Tibial nerve (tissue), 4 donors: ENCODE data around the gene COL6A3. TPM values are rescaled to one million over a fixed set of nuclear protein-coding genes. Genes with fewer than 3 reads are reported as not detected.

Experiments used
- DNase-seq, 2 donors: peaks; one replicate each; pipeline ENCODE4 v3.0.0-alpha.2; 2019; ENCODE audit warnings: low spot score in 2 of 2
- H3K27ac ChIP-seq, 4 donors: fragments of 200-600 bp; sonication (generic) in 3 of 4; one replicate each; pipeline ENCODE4 v1.5.1; 2017 to 2019; ENCODE audit warnings: mild to moderate bottlenecking in 1 of 4
- H3K27me3 ChIP-seq, 2 donors: fragments of 200-600 bp; sonication (generic) in 1 of 2; one replicate each; pipeline versions ENCODE4 v1.5.1 to v1.6.0; 2017 to 2019
- H3K36me3 ChIP-seq, 3 donors: fragments of 200-600 bp; sonication (generic); one replicate each; pipeline ENCODE4 v1.5.1; 2018 to 2019
- H3K4me1 ChIP-seq, 4 donors: fragments of 200-600 bp; sonication (generic) in 3 of 4; one replicate each; pipeline ENCODE4 v1.5.1; 2017 to 2019
- H3K4me3 ChIP-seq, 4 donors: fragments of 200-600 bp; sonication (generic) in 3 of 4; one replicate each; pipeline ENCODE4 v1.5.1; 2017 to 2019; ENCODE audit warnings: mild to moderate bottlenecking in 1 of 4, moderate library complexity in 1 of 4
- H3K9me3 ChIP-seq, 4 donors: fragments of 200-600 bp; sonication (generic) in 3 of 4; one replicate each; pipeline ENCODE4 v1.5.1; 2017 to 2019
- EP300 ChIP-seq, 2 donors: sonication (generic); formaldehyde crosslinking; IDR thresholded peaks; one replicate each; pipeline ENCODE4 v1.6.1; 2017; ENCODE audit warnings: antibody characterized with exemption in 2 of 2, mild to moderate bottlenecking in 1 of 2
- POLR2A ChIP-seq, 2 donors: fragments of 450-650 bp; IDR thresholded peaks; one replicate each; pipeline ENCODE4 v1.6.1; 2017; ENCODE audit warnings: antibody characterized with exemption in 2 of 2, mild to moderate bottlenecking in 2 of 2, moderate library complexity in 2 of 2
- WGBS, 2 donors: methylation state at CpG; one replicate each; pipeline ENCODE4 v1.1.5; 2018; 5-methylcytosine and 5-hydroxymethylcytosine counted together
- total RNA-seq, 4 donors: library from RNA; depleted of rRNA; stranded (reverse); fragments of >200 nt; gene quantifications; one replicate each; pipeline ENCODE4 v1.1.0, GENCODE V29; 2016
- TF ChIP-seq, protein P1 (sequence below), 5 experiments: fragments of 200-600 bp in 3 of 5; fragments of 450-650 bp in 2 of 5; sonication (generic) in 3 of 5; IDR thresholded peaks; one replicate each; pipeline ENCODE4 v1.5.1; 2016 to 2019; ENCODE audit warnings: antibody characterized with exemption in 5 of 5, mild to moderate bottlenecking in 3 of 5, moderate library complexity in 2 of 5

The COL6A3 gene
- total RNA-seq, 4 donors from 2014 or later, result 228 to 558 (median 364) TPM

DNA sequence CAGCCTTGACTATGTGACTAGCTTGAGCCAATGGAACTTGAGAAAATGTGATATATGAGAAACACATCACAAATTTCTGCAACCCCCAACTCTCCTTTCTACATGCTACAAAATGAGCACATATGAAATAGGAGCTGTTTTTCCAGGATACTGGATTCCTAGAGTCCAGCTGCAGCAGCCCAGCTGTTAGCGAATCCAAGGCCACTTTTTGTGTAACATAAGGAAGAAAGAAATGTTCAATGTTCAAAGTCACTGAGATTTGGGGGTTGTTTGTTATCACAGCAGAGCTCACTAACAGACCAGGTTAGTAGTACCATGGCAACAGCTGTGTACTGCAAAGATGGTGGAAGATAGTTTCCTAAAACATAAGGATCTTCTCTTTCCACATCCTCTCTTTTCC lies 12.6 kb upstream of the COL6A3 start:
- H3K36me3 ChIP-seq, result no peaks in the 10 kb centered on the region
- H3K4me3 ChIP-seq, result no peak overlapping the region
- TF ChIP-seq POLR2A (IDR thresholded peaks at IDR 0.05) (no peak), EP300 (IDR thresholded peaks at IDR 0.05) (no peak)
- TF ChIP-seq, protein P1, sequence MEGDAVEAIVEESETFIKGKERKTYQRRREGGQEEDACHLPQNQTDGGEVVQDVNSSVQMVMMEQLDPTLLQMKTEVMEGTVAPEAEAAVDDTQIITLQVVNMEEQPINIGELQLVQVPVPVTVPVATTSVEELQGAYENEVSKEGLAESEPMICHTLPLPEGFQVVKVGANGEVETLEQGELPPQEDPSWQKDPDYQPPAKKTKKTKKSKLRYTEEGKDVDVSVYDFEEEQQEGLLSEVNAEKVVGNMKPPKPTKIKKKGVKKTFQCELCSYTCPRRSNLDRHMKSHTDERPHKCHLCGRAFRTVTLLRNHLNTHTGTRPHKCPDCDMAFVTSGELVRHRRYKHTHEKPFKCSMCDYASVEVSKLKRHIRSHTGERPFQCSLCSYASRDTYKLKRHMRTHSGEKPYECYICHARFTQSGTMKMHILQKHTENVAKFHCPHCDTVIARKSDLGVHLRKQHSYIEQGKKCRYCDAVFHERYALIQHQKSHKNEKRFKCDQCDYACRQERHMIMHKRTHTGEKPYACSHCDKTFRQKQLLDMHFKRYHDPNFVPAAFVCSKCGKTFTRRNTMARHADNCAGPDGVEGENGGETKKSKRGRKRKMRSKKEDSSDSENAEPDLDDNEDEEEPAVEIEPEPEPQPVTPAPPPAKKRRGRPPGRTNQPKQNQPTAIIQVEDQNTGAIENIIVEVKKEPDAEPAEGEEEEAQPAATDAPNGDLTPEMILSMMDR (IDR thresholded peaks at IDR 0.05), result no peak
- H3K27ac ChIP-seq, result no peak overlapping the region
- 96 to 97% methylated on average over 1 of the region's 1 CpG for WGBS, 2 donors
- DNase-seq, result no peak
- H3K4me1 ChIP-seq, result peaks cover 0 to 8% (median 3%) of the 10 kb centered on the region in 4 donors
- peaks cover 0 to 4% of the 10 kb centered on the region in 2 donors for H3K27me3 ChIP-seq
- no peaks in the 10 kb centered on the region for H3K9me3 ChIP-seq

- Histone ChIP-seq H3K4me3 (no peak overlapping the region), H3K4me1 (peaks cover 0 to 12% (median 3%) of the 10 kb centered on the region in 4 donors), H3K9me3 (no peaks in the 10 kb centered on the region), H3K27ac (no peak overlapping the region), H3K36me3 (no peaks in the 10 kb centered on the region), H3K27me3 (peaks cover 0 to 4% of the 10 kb centered on the region in 2 donors)
- TF ChIP-seq EP300 (IDR thresholded peaks at IDR 0.05), result no peak
- TF ChIP-seq POLR2A (IDR thresholded peaks at IDR 0.05), result no peak
- TF ChIP-seq, protein P1 (IDR thresholded peaks at IDR 0.05), result no peak
- no peak for DNase-seq
- 54 to 63% methylated on average over 3 of the region's 3 CpGs for WGBS, 2 donors
Measured at GRCh38 chr2:237425320-237425719, 11.4 kb upstream of the COL6A3 start.

DNA sequence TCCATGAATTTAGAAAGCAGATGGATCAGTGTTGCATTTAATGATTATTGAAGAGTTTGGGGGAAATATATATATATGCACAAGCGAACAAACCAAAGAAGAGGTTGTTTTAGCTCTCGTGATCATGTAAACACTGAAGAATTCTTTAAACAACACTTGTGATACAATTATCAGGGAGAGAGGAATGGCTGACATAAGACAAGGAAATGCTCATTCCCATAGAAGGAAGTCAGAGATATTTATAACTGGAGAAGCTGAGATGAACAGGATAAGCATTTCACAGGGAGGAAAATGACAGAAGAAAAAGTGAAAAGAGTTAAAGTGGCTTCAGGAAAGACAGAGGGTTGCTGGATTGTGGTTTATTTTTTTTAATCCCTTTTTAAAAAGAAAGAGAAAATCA lies 10.6 kb upstream of the COL6A3 start:
- no peak overlapping the region for H3K4me3 ChIP-seq
- no peaks in the 10 kb centered on the region for H3K36me3 ChIP-seq
- H3K4me1 ChIP-seq, result peaks cover 0 to 12% (median 3%) of the 10 kb centered on the region in 4 donors
- WGBS, 2 donors, result 87 to 89% methylated on average over 2 of the region's 2 CpGs
- no peak overlapping the region for H3K27ac ChIP-seq
- TF ChIP-seq, protein P1 (IDR thresholded peaks at IDR 0.05), result no peak
- TF ChIP-seq EP300 (IDR thresholded peaks at IDR 0.05), result no peak
- no peak for TF ChIP-seq POLR2A (IDR thresholded peaks at IDR 0.05)
- no peak for DNase-seq
- peaks cover 0 to 4% of the 10 kb centered on the region in 2 donors for H3K27me3 ChIP-seq
- no peaks in the 10 kb centered on the region for H3K9me3 ChIP-seq

- Histone ChIP-seq H3K36me3 (no peaks in the 10 kb centered on the region), H3K4me1 (peaks cover 0 to 12% (median 3%) of the 10 kb centered on the region in 4 donors), H3K4me3 (no peak overlapping the region), H3K27me3 (peaks cover 0 to 4% of the 10 kb centered on the region in 2 donors), H3K27ac (no peak overlapping the region), H3K9me3 (no peaks in the 10 kb centered on the region)
- TF ChIP-seq POLR2A (IDR thresholded peaks at IDR 0.05), result no peak
- TF ChIP-seq, protein P1 (IDR thresholded peaks at IDR 0.05), result no peak
- no peak for TF ChIP-seq EP300 (IDR thresholded peaks at IDR 0.05)
- no peak for DNase-seq
- WGBS, 2 donors, result 62 to 90% methylated on average over 2 of the region's 2 CpGs
Measured at GRCh38 chr2:237423891-237424290, 9.9 kb upstream of the COL6A3 start.

GRCh38 chr2:237422309-237422708 lies 8.3 kb upstream of the COL6A3 start:
- Histone ChIP-seq H3K4me3 (no peak overlapping the region), H3K36me3 (no peaks in the 10 kb centered on the region), H3K27me3 (peaks cover 0 to 4% of the 10 kb centered on the region in 2 donors), H3K4me1 (peaks cover 0 to 12% (median 3%) of the 10 kb centered on the region in 4 donors), H3K9me3 (no peaks in the 10 kb centered on the region), H3K27ac (peak overlapping the region in 1 of 4 donors; percentile 81)
- WGBS, 2 donors, result 80 to 89% methylated on average over 10 of the region's 10 CpGs
- no peak for DNase-seq
- no peak for TF ChIP-seq POLR2A (IDR thresholded peaks at IDR 0.05)
- TF ChIP-seq, protein P1 (IDR thresholded peaks at IDR 0.05), result no peak
- no peak for TF ChIP-seq EP300 (IDR thresholded peaks at IDR 0.05)
